Endothelial cell of umbilical vein (primary cell): Measurements from ENCODE around the gene CARD11. TPM values are rescaled to one million over a fixed set of nuclear protein-coding genes. Genes with fewer than 3 reads are reported as not detected.

Source experiments
- BruUV-seq: library from RNA; stranded (reverse); fragments of 400-500 nt; replicated peaks from 2 replicates; lab custom pipeline; 2021; lab: Mats Ljungman, UMichigan
- CTCF ChIA-PET: fragments of 300-600, 350-600 bp; sonication (Branson Sonifier 250); formaldehyde crosslinking; loops from one replicate; lab custom pipeline; 2021; ENCODE audit warnings: antibody characterized with exemption, inconsistent platforms; lab: Charles Lee
- POLR2A ChIA-PET: fragments of 300-600, 350-600 bp; sonication (Branson Sonifier 250); formaldehyde crosslinking; loops from one replicate; lab custom pipeline; 2021; ENCODE audit warnings: antibody characterized with exemption, inconsistent platforms; lab: Charles Lee
- DNase-seq: peaks from one replicate; pipeline ENCODE4 v3.0.0-alpha.2; 2011; ENCODE audit warnings: low read depth, low spot score
- FAIRE-seq: peaks from 2 replicates; lab custom pipeline; 2011; peaks lifted over from hg19 to GRCh38; lab: Jason Lieb, UNC
- H2AFZ ChIP-seq: 2 replicates; pipeline ENCODE4 v1.6.0; 2012; ENCODE audit warnings: low read depth, low read length, control low read depth, inconsistent platforms
- H3K27ac ChIP-seq: 2 replicates; pipeline ENCODE4 v1.5.1; 2011; ENCODE audit warnings: low read depth, mild to moderate bottlenecking, control low read depth, low read length, moderate library complexity; ENCODE audit not compliant: insufficient read depth
- H3K27me3 ChIP-seq, 2 experiments: 2 replicates each; pipeline versions ENCODE4 v1.6.0 to v1.6.1; 2011; ENCODE audit warnings: low read length in 2 of 2, mixed read lengths in 1 of 2; ENCODE audit not compliant: control insufficient read depth in 2 of 2, insufficient read depth in 2 of 2
- H3K36me3 ChIP-seq, 2 experiments: 2 replicates in 1 of 2; 3 replicates in 1 of 2; pipeline ENCODE4 v1.5.1; 2011; ENCODE audit warnings: low read length in 2 of 2, mild to moderate bottlenecking in 1 of 2, moderate library complexity in 1 of 2; ENCODE audit not compliant: control insufficient read depth in 2 of 2, insufficient read depth in 2 of 2; ENCODE audit errors: extremely low read depth in 1 of 2
- H3K4me1 ChIP-seq: 3 replicates; pipeline ENCODE4 v1.5.1; 2011; ENCODE audit warnings: mild to moderate bottlenecking, low read length; ENCODE audit not compliant: control insufficient read depth, insufficient read depth; ENCODE audit errors: extremely low read depth
- H3K4me2 ChIP-seq: 2 replicates; pipeline ENCODE4 v1.6.1; 2011; ENCODE audit warnings: low read length, control low read depth, mixed read lengths; ENCODE audit not compliant: insufficient read depth
- H3K4me3 ChIP-seq, 3 experiments: fragments of 200-600 bp in 1 of 3; sonication (generic), shearing (Covaris generic) in 1 of 3; replicated peaks in 1 of 3; 2 replicates each; pipeline ENCODE4 v1.5.1; 2011 to 2016; ENCODE audit warnings: control low read depth in 3 of 3, low read length in 3 of 3, mild to moderate bottlenecking in 2 of 3, inconsistent platforms in 1 of 3, low read depth in 1 of 3, moderate library complexity in 1 of 3; ENCODE audit not compliant: insufficient read depth in 1 of 3
- H3K79me2 ChIP-seq: 2 replicates; pipeline ENCODE4 v1.6.0; 2012; ENCODE audit warnings: low read length, inconsistent platforms; ENCODE audit not compliant: control insufficient read depth, insufficient read depth
- H3K9ac ChIP-seq: replicated peaks from 2 replicates; pipeline ENCODE3; 2011; ENCODE audit warnings: low read length, control low read depth; ENCODE audit not compliant: insufficient read depth; ENCODE audit errors: extremely low read depth
- H3K9me1 ChIP-seq: replicated peaks from 3 replicates; pipeline ENCODE4 v1.6.0; 2011; ENCODE audit warnings: mild to moderate bottlenecking, low read length; ENCODE audit not compliant: control insufficient read depth, insufficient read depth; ENCODE audit errors: extremely low read depth
- H3K9me3 ChIP-seq: replicated peaks from 2 replicates; pipeline ENCODE4 v1.5.1; 2012; ENCODE audit warnings: low read length, inconsistent platforms; ENCODE audit not compliant: control insufficient read depth, insufficient read depth
- H4K20me1 ChIP-seq: replicated peaks from 2 replicates; pipeline ENCODE3; 2011; ENCODE audit warnings: mild to moderate bottlenecking, low read length; ENCODE audit not compliant: control insufficient read depth, insufficient read depth; ENCODE audit errors: extremely low read depth
- CTCF ChIP-seq, 2 donors: IDR thresholded peaks; 1 replicate in 1 of 2; 2 replicates in 1 of 2; pipeline ENCODE4 v1.5.1; 2011; ENCODE audit warnings: low read length in 2 of 2, mild to moderate bottlenecking in 2 of 2, moderate library complexity in 2 of 2, control low read depth in 1 of 2, inconsistent platforms in 1 of 2, low read depth in 1 of 2; ENCODE audit not compliant: insufficient read depth in 1 of 2; ENCODE audit errors: extremely low read depth in 1 of 2
- EZH2 ChIP-seq: IDR thresholded peaks from 2 replicates; pipeline ENCODE4 v1.6.1; 2012; ENCODE audit warnings: borderline replicate concordance, low read depth, mild to moderate bottlenecking, moderate library complexity, low read length, inconsistent platforms; ENCODE audit not compliant: severe bottlenecking
- FOS ChIP-seq: IDR thresholded peaks from 2 replicates; pipeline ENCODE4 v1.6.1; 2011; ENCODE audit warnings: mild to moderate bottlenecking, low read length, moderate library complexity, borderline replicate concordance; ENCODE audit not compliant: insufficient read depth
- GATA2 ChIP-seq: IDR thresholded peaks from 2 replicates; pipeline ENCODE4 v1.7.0; 2011; ENCODE audit warnings: low read depth, mild to moderate bottlenecking, moderate library complexity, mixed read lengths, low read length; ENCODE audit not compliant: insufficient read length, insufficient read depth
- JUN ChIP-seq: IDR thresholded peaks from 2 replicates; pipeline ENCODE4 v1.6.1; 2011; ENCODE audit warnings: borderline replicate concordance, low read depth; ENCODE audit not compliant: insufficient read length, insufficient read depth
- MAX ChIP-seq: IDR thresholded peaks from 2 replicates; pipeline ENCODE4 v1.6.1; 2011; ENCODE audit not compliant: insufficient read depth, insufficient read length
- MYC ChIP-seq: IDR thresholded peaks from one replicate; pipeline ENCODE4 v1.6.1; 2011; ENCODE audit warnings: mild to moderate bottlenecking, low read depth, low read length
- POLR2A ChIP-seq: IDR thresholded peaks from 2 replicates; pipeline ENCODE4 v1.6.1; 2012; ENCODE audit warnings: low read depth, mild to moderate bottlenecking, control low read depth, low read length
- POLR2AphosphoS5 ChIP-seq: IDR thresholded peaks from 2 replicates; pipeline ENCODE4 v1.6.1; 2012; ENCODE audit warnings: low read depth, mild to moderate bottlenecking, control low read depth, low read length, moderate library complexity; ENCODE audit not compliant: insufficient read depth
- dilution Hi-C: fragments of 300-500 bp; cut with MboI; formaldehyde crosslinking; loops from one replicate; pipeline ENCODE4 v1.15.0; 2019; ENCODE audit warnings: low sequenced_read_pairs; ENCODE audit not compliant: extremely low pct_ligation_motif_present
- intact Hi-C: fragments of 100-400 bp; cut with micrococcal nuclease; formaldehyde crosslinking; loops from one replicate; pipeline ENCODE4 v1.10.0; 2022
- polyA plus RNA-seq, 4 experiments: library from polyadenylated mRNA; depleted of rRNA in 3 of 4; stranded (reverse) in 3 of 4; unstranded in 1 of 4; fragments of >200 nt; gene quantifications; 2 replicates each; pipeline versions ENCODE4 v1.2.1 to v1.2.3, GENCODE V29; 2011 to 2012; ENCODE audit warnings: missing spikeins in 1 of 4
- total RNA-seq: library from RNA; stranded (reverse); gene quantifications from 2 replicates; pipeline ENCODE4 v1.2.3, GENCODE V29; 2021

The CARD11 gene
- total and polyA plus RNA-seq, 2 donors (not counting 3 experiments of a cell fraction or from before 2014, with no cell fraction given) = 20.4 to 41.8 TPM

- no peak overlapping the region for H3K9ac ChIP-seq
- no peak overlapping the region for H3K27ac ChIP-seq
- H3K9me1 ChIP-seq = no peaks in the 10 kb centered on the region
- H3K27me3 ChIP-seq = no peaks in the 10 kb centered on the region
- CTCF ChIA-PET = interaction anchor here (0.9 to 1.3 kb wide), 2 partner anchors 9 kb away, joined by 3 read pairs; no protein-coding TSS in a partner anchor
- peaks cover 3% of the 10 kb centered on the region for H3K4me1 ChIP-seq
- FAIRE-seq (no peak), DNase-seq (no peak)
- no peaks in the 10 kb centered on the region for H3K79me2 ChIP-seq
- dilution Hi-C loops = no loop called here
- H3K4me2 ChIP-seq = no peak overlapping the region
- intact Hi-C loops = no loop called here
- no peaks in the 10 kb centered on the region for H4K20me1 ChIP-seq
- H3K9me3 ChIP-seq = peaks cover 3% of the 10 kb centered on the region
- H3K36me3 ChIP-seq = no peaks in the 10 kb centered on the region
- no TSS peak for BruUV-seq
- TF ChIP-seq JUN (no peak), MYC (no peak), POLR2A (no peak), GATA2 (no peak), FOS (no peak), CTCF (IDR thresholded peaks at IDR 0.05; ENCODE audit: extremely low read depth in 1 of 2, insufficient read depth in 1 of 2, low read depth in 1 of 2, low read length in 2 of 2) (no peak), MAX (no peak), POLR2AphosphoS5 (no peak), EZH2 (no peak)
- no peak overlapping the region for H3K4me3 ChIP-seq
- POLR2A ChIA-PET = no interaction called here
- no peak overlapping the region for H2AFZ ChIP-seq
These were observed 77.9 kb downstream of the CARD11 start for GRCh38 chr7:2965745-2966270.
